ENCODE measurements around the gene IFIH1.

GRCh38 chr2:162340822-162341221 is 22.3 kb upstream of the IFIH1 start:
- TF ChIP-seq CTCF (conservative IDR thresholded peaks at IDR 0.05; ENCODE audit: low read depth, low read length) = no peak
- TF ChIP-seq EZH2 (IDR thresholded peaks at IDR 0.05; ENCODE audit: borderline replicate concordance, low read depth, low read length, poor library complexity, severe bottlenecking) = no peak

Measured in A673 (cell line).